Pericardium fibroblast (primary cell): ENCODE measurements around the gene ARRDC1. TPM values are rescaled to one million over a fixed set of nuclear protein-coding genes. Genes with fewer than 3 reads are reported as not detected.

ENCODE experiments used
- total RNA-seq: library from RNA; depleted of rRNA; stranded (reverse); fragments of >200 nt; gene quantifications from 2 replicates; pipeline ENCODE4 v1.2.3, GENCODE V29; 2015

ARRDC1 gene
- 29.0 and 29.3 TPM in 2 replicates for total RNA-seq

DNA sequence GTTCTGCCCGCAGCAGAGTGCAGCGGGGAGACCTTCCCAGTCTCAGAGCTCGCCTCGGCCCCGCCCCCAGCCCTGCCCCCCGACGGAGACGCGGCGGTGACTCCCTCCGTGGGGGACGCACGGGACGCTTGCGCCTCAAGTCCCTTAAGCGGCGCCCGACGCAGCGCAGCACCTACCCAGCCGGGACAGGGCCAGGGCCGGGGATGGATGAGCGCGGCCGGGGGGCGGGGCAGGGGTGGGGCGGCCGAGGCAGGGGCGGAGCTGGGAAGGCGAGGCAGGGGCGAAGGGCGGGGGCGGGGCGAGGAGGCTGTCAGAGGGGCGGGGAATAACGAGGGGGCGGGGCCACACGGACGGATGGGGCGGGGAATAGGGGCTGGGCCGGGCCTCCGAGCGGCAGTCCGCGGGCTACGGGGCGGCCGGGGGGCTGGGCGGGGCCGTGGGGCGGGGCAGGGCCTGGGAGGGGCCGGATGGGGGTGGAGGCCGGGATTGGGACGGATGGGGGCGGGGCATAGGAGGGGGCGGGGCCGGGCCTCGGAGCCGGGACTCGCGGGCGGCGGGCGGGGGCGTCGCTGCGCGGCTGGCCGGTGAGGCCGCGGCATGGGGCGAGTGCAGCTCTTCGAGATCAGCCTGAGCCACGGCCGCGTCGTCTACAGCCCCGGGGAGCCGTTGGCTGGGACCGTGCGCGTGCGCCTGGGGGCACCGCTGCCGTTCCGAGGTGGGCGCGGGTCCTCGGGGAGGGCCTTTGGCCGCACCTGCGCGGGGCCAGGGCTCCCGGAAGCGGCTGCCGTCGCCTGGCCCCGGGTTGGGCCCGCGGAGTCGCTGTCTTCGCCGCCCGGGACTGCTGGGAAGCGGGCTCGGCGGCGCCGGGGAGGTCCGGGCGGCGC is at the start of gene ARRDC1:
ARRDC1 (plus strand) TSS at position 566 of the 884 bp plus-strand sequence; CDS start at position 598, 32 bp downstream.

DNA sequence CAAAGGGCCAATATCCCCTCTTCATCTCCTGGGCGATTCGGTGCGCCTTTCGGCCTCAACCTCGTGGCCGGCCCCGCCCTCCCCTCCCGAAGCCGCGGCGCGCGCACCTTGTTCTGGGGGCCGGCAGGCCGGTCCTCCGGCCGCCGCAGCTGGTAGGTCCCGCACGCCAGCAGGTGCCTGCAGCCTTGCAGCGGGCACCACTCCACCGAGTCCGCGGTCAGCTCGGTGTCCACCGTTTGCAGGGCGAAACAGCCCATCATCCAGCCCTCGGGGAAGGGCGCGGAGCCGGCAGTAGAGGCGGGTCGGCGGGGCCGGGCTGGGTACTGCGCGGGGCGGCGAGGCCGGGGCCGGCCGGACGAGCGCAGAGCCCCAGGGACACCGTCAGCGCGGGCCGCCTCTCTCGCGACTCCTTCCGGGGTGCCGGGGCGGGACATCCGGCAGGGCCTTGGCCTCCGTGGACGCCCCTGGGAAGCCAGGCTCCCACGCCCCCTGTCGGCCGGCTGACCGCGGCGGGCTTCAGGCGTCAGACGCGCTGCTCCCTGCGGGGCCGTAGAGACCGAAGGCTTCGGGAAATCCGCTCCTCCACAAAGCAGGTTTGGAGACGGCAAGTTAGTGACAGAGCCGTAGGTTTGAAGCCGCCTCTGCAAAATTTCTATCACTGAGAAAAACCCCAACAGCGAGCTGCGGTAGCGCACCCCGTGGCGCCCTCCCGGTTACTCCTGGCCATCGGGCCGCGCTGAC is 26.8 kb upstream of the ARRDC1 start, which contains the start of gene DPH7:
DPH7 (minus strand) TSS at position 408 of the 741 bp plus-strand sequence; CDS start at position 260, 148 bp downstream.

GRCh38 chr9:137590469-137591383 is 14.8 kb upstream of the ARRDC1 start, which contains the start of gene ZMYND19:
Gene ZMYND19, minus strand, starts transcription at chr9:137590512. Its CDS starts 249 bp downstream, at chr9:137590263.

DNA sequence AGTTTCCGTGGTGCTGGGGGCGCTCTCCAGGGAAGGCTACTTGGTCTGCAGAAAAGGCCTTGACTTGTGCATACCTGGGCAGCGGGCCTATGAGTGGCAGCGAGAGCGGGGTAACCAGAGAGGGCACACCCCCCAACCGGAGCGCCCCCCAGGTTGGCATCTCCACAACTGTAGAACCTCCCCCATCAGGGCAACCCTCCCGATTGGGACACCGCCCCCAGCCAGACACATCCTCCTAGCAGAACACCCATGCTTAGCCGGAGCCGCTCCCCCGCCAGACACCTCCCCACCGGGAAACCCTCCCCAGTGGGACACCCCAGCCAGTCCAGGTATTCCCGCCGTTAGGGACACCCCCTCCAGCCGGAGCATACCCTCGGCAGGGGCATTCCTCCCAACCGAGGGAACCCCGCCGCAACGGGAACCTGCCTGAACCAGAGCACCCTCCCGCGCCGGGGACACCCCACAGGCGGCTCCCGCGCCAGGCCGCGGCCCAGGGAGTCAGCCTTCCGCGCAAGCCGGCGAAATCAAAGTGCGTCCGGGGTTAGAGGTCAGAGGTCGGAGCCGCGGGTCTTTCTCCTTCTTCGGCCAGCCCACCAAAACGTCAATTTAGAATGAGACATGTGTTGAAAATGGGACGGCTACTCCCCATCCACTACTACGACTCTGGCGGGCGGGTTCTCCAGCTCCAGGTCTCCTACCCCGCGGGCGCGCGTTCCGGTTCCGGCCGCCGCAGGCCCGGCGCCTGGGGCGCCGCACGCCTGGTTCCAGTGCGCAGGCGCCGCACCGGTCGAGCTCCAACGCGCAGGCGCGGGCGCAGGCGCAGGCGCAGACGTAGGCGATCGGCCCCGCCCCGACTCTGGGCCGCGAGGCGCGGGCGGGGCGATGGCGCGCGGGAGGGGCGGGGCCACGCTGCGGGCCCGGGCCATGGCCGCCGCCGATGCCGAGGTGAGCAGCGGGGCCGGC is 12.9 kb downstream of the ARRDC1 start, which contains the start of gene EHMT1:
EHMT1 (plus strand) TSS at position 901 of the 963 bp plus-strand sequence; CDS start at position 925, 24 bp downstream.

Other genes with a start within 250 kb of the ARRDC1 start
- gene EXD3, start 182.5 kb upstream of the ARRDC1 start, total RNA-seq = 4.9 and 17.6 TPM in 2 replicates
- gene NOXA1, start 182.3 kb upstream of the ARRDC1 start, total RNA-seq = 0.17 and 0.23 TPM in 2 replicates
- not detected in 2 replicates for gene ENTPD8, start 164.3 kb upstream of the ARRDC1 start, total RNA-seq
- 60.7 and 64.3 TPM in 2 replicates for gene NSMF, start 146.4 kb upstream of the ARRDC1 start, total RNA-seq
- 0.23 and 1.6 TPM in 2 replicates for gene PNPLA7, start 55.3 kb upstream of the ARRDC1 start, total RNA-seq
- 74.1 and 91.6 TPM in 2 replicates for gene MRPL41, start 53.8 kb upstream of the ARRDC1 start, total RNA-seq
- 22.9 and 23.5 TPM in 2 replicates for gene DPH7, start 26.8 kb upstream of the ARRDC1 start, total RNA-seq
- gene ZMYND19, start 15.2 kb upstream of the ARRDC1 start, total RNA-seq = 19.2 and 26.3 TPM in 2 replicates
- gene EHMT1, start 13.3 kb downstream of the ARRDC1 start, total RNA-seq = 28.9 and 33.9 TPM in 2 replicates